ENCODE measurements around the gene ARHGEF26. TPM values are rescaled to one million over a fixed set of nuclear protein-coding genes. Genes with fewer than 3 reads are reported as not detected.

Gene ARHGEF26
- total and polyA plus RNA-seq, 8 donors, result 3.9 to 40.6 (median 20.9) TPM

- intact Hi-C loops (cut with DNase I; ENCODE audit: low total_unique reads), result no loop called here
- DNase-seq, result no peak
- WGBS, 5 donors, result 30 to 57% (median 38%) methylated on average over 3 of the region's 3 CpGs
Measured at GRCh38 chr3:154139996-154140436, 18.8 kb downstream of the ARHGEF26 start.

GRCh38 chr3:154142608-154143007 is 21.4 kb downstream of the ARHGEF26 start:
- Histone ChIP-seq H3K4me3 (no peak overlapping the region), H3K27me3 (no peaks in the 10 kb centered on the region), H3K27ac (no peak overlapping the region), H3K4me1 (peaks cover 0 to 74% (median 35%) of the 10 kb centered on the region in 4 donors), H3K36me3 (peaks cover 0 to 4% (median 0%) of the 10 kb centered on the region in 4 donors), H3K9me3 (no peaks in the 10 kb centered on the region)
- DNase-seq, result no peak
- 93 to 99% (median 97%) methylated on average over 2 of the region's 2 CpGs for WGBS, 5 donors
- intact Hi-C loops (cut with DNase I; ENCODE audit: low total_unique reads), result no loop called here
- TF ChIP-seq EP300 (IDR thresholded peaks at IDR 0.05) (no peak), POLR2AphosphoS5 (IDR thresholded peaks at IDR 0.05) (no peak), CTCF (IDR thresholded peaks at IDR 0.05) (no peak), POLR2A (IDR thresholded peaks at IDR 0.05) (no peak)

More at GRCh38 chr3:154139996-154140436, 18.8 kb downstream of the ARHGEF26 start:
- H3K36me3 ChIP-seq, result peaks cover 0 to 4% (median 0%) of the 10 kb centered on the region in 4 donors
- no peak for TF ChIP-seq POLR2A (IDR thresholded peaks at IDR 0.05)
- TF ChIP-seq POLR2AphosphoS5 (IDR thresholded peaks at IDR 0.05), result no peak
- no peak for TF ChIP-seq CTCF (IDR thresholded peaks at IDR 0.05)
- TF ChIP-seq EP300 (IDR thresholded peaks at IDR 0.05), result no peak
- H3K4me1 ChIP-seq, result peaks cover 0 to 89% (median 52%) of the 10 kb centered on the region in 4 donors
- no peak overlapping the region for H3K4me3 ChIP-seq
- H3K27ac ChIP-seq, result no peak overlapping the region
- no peaks in the 10 kb centered on the region for H3K27me3 ChIP-seq
- H3K9me3 ChIP-seq, result no peaks in the 10 kb centered on the region

GRCh38 chr3:154143873-154144272 is 22.7 kb downstream of the ARHGEF26 start:
- H3K4me1 ChIP-seq, result peaks cover 0 to 64% (median 27%) of the 10 kb centered on the region in 4 donors
- H3K4me3 ChIP-seq, result no peak overlapping the region
- no peaks in the 10 kb centered on the region for H3K9me3 ChIP-seq
- 82 to 90% (median 89%) methylated on average over 2 of the region's 2 CpGs for WGBS, 5 donors
- no peak overlapping the region for H3K27ac ChIP-seq
- H3K36me3 ChIP-seq, result peaks cover 0 to 5% (median 2%) of the 10 kb centered on the region in 4 donors
- intact Hi-C loops (cut with DNase I; ENCODE audit: low total_unique reads), result no loop called here
- no peaks in the 10 kb centered on the region for H3K27me3 ChIP-seq
- TF ChIP-seq EP300 (IDR thresholded peaks at IDR 0.05), result no peak
- no peak for TF ChIP-seq POLR2AphosphoS5 (IDR thresholded peaks at IDR 0.05)
- TF ChIP-seq CTCF (IDR thresholded peaks at IDR 0.05), result no peak
- no peak for TF ChIP-seq POLR2A (IDR thresholded peaks at IDR 0.05)
- DNase-seq, result no peak

GRCh38 chr3:154144825-154145465 is 23.8 kb downstream of the ARHGEF26 start:
- Histone ChIP-seq H3K9me3 (no peaks in the 10 kb centered on the region), H3K4me3 (no peak overlapping the region), H3K27me3 (no peaks in the 10 kb centered on the region), H3K27ac (no peak overlapping the region), H3K4me1 (peaks cover 0 to 54% (median 20%) of the 10 kb centered on the region in 4 donors), H3K36me3 (peaks cover 0 to 12% (median 4%) of the 10 kb centered on the region in 4 donors)
- TF ChIP-seq POLR2AphosphoS5 (IDR thresholded peaks at IDR 0.05), result no peak
- no peak for TF ChIP-seq POLR2A (IDR thresholded peaks at IDR 0.05)
- no peak for DNase-seq
- 27 to 48% (median 30%) methylated on average over 1 of the region's 1 CpG for WGBS, 5 donors
- intact Hi-C loops (cut with DNase I; ENCODE audit: low total_unique reads), result no loop called here

GRCh38 chr3:154148541-154148940 is 27.4 kb downstream of the ARHGEF26 start:
- peaks cover 0 to 28% (median 12%) of the 10 kb centered on the region in 4 donors for H3K4me1 ChIP-seq
- no peaks in the 10 kb centered on the region for H3K9me3 ChIP-seq
- H3K27ac ChIP-seq, result no peak overlapping the region
- DNase-seq, result no peak
- TF ChIP-seq CTCF (IDR thresholded peaks at IDR 0.05), result no peak
- TF ChIP-seq EP300 (IDR thresholded peaks at IDR 0.05), result no peak
- TF ChIP-seq POLR2A (IDR thresholded peaks at IDR 0.05), result no peak
- no peak for TF ChIP-seq POLR2AphosphoS5 (IDR thresholded peaks at IDR 0.05)
- no peak overlapping the region for H3K4me3 ChIP-seq
- intact Hi-C loops (cut with DNase I; ENCODE audit: low total_unique reads), result no loop called here
- 71 to 96% (median 89%) methylated on average over 1 of the region's 1 CpG for WGBS, 5 donors
- no peaks in the 10 kb centered on the region for H3K27me3 ChIP-seq
- peaks cover 0 to 19% (median 12%) of the 10 kb centered on the region in 4 donors for H3K36me3 ChIP-seq
